Retina (tissue), 1 donor: ENCODE data around the gene SLC35D3.
"Not testable (repeated sequence)": the region's sequence is repeated elsewhere in the genome, so short reads cannot be mapped to it uniquely, and the experiment has no call there.

Experiments used
- DNase-seq: peaks from one replicate; pipeline ENCODE4 v3.0.0-alpha.2; 2016

The SLC35D3 gene

GRCh38 chr6:136967876-136968752, 46.0 kb downstream of the SLC35D3 start:
- peak; percentile 76 for DNase-seq

- no peak for DNase-seq
Observed at GRCh38 chr6:136968837-136969236, 46.7 kb downstream of the SLC35D3 start.

DNA sequence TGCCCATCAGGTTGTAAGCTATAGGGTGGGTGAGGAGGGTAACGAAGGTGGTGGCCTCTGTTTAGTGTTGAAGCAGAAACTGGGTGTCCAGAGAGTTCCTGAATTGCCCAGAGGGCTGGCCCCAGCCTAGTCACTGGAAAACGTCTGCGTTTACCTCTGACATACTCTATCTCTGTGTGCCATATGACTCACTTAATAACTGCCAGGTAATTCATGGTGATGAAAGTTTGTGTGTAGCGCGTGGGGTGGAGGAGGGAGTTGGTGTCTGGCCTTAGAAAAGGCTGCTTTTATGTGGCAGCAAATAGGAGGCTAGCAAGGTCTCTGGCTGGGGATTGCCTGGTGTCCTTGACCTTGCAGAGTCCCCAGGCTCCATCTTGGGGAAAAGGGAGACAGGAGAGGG, 47.3 kb downstream of the SLC35D3 start:
- no peak for DNase-seq

GRCh38 chr6:136969930-136970329, 47.8 kb downstream of the SLC35D3 start:
- DNase-seq: no peak

GRCh38 chr6:136971609-136972008, 49.5 kb downstream of the SLC35D3 start:
- no peak for DNase-seq

GRCh38 chr6:136973781-136974180, 51.7 kb downstream of the SLC35D3 start:
- DNase-seq: not testable (repeated sequence)
